Stomach smooth muscle (tissue), 2 donors: Measurements from ENCODE around the gene FAM13A.
"Not testable (repeated sequence)": the region's sequence is repeated elsewhere in the genome, so short reads cannot be mapped to it uniquely, and the experiment has no call there.

Source experiments
- H3K27ac ChIP-seq: one replicate; pipeline ENCODE4 v1.7.0; 2013; ENCODE audit warnings: mild to moderate bottlenecking, low read length, inconsistent platforms
- H3K27me3 ChIP-seq, 2 donors: one replicate each; pipeline ENCODE4 v1.7.0; 2013; ENCODE audit warnings: low read length in 2 of 2; ENCODE audit not compliant: insufficient read depth in 2 of 2, control insufficient read depth in 1 of 2
- H3K36me3 ChIP-seq, 2 donors: one replicate each; pipeline ENCODE4 v1.7.0; 2013; ENCODE audit warnings: low read length in 2 of 2; ENCODE audit not compliant: control insufficient read depth in 2 of 2, insufficient read depth in 2 of 2
- H3K4me1 ChIP-seq: one replicate; pipeline ENCODE4 v1.7.0; 2013; ENCODE audit warnings: low read length; ENCODE audit not compliant: control insufficient read depth, insufficient read depth
- H3K4me3 ChIP-seq, 2 donors: one replicate each; pipeline ENCODE4 v1.7.0; 2013; ENCODE audit warnings: low read length in 2 of 2
- H3K9ac ChIP-seq, 2 donors: one replicate each; pipeline ENCODE4 v1.7.0; 2013; ENCODE audit warnings: low read length in 2 of 2, mild to moderate bottlenecking in 1 of 2
- H3K9me3 ChIP-seq, 2 donors: one replicate each; pipeline ENCODE4 v1.7.0; 2013; ENCODE audit warnings: low read length in 2 of 2; ENCODE audit not compliant: control insufficient read depth in 2 of 2
- donor health status: healthy.
- donor health status: Pancreatic carcinoma.

The FAM13A gene

GRCh38 chr4:89014897-89015296 is 42.1 kb downstream of the FAM13A start:
- H3K27me3 ChIP-seq, H3K4me1 ChIP-seq, H3K9me3 ChIP-seq, H3K9ac ChIP-seq, H3K36me3 ChIP-seq, H3K27ac ChIP-seq, H3K4me3 ChIP-seq: not testable (repeated sequence)

DNA sequence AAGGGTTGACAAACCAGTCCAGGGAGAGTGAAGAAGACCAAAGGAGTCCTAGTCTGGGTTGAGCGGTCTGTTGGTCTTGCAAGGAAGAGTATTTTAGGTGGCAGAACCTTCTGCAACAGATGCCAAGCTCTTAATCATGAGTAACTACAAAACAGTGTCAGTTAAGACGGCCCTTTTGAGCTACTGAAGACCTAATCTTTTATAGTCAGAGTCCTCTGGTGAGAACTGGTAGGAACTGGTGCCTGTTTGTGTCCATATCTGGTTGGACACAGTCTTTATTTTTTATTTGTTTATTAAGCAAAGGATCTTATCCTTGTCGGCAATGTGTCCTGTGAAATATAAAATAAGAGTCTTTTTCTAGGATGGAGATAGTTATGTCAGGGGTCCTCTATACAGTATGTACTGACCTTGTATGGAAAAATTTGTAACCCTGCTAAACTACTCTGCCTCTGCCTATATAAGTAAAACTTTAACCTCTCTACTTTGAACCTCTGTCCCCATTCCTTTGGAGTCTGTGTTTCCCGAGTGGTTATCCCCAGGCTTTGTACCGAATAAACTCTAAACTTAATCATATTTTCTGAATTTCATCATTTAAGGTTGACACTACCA is 47.1 kb downstream of the FAM13A start:
- Histone ChIP-seq H3K36me3 (peaks cover 0 to 8% of the 10 kb centered on the region in 2 donors), H3K9ac (no peak overlapping the region), H3K27me3 (no peaks in the 10 kb centered on the region), H3K4me3 (no peak overlapping the region), H3K4me1 (no peaks in the 10 kb centered on the region), H3K27ac (no peak overlapping the region), H3K9me3 (no peaks in the 10 kb centered on the region)

DNA sequence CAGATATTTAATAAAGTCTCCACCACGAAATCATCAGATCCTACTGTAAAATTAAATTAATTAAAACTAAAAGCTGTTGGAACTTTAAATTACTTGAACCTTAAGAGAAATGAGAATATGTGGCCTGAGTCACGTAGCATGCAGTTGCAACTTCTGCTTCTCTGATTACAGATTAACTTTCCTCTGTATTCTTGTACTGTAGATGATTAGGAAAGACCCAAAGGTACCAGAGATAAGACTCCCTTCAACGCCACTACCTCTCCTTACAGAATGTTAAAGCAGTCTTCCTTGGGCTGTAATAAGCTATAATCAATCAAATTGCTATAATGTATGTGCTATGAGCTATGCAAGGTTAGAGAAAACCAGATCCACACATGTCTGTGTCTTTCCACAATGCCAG is 47.9 kb downstream of the FAM13A start:
- peaks cover 0 to 8% of the 10 kb centered on the region in 2 donors for H3K36me3 ChIP-seq
- no peaks in the 10 kb centered on the region for H3K27me3 ChIP-seq
- H3K4me3 ChIP-seq: no peak overlapping the region

GRCh38 chr4:89008166-89008565 is 48.8 kb downstream of the FAM13A start:
- no peaks in the 10 kb centered on the region for H3K9me3 ChIP-seq
- H3K27me3 ChIP-seq: no peaks in the 10 kb centered on the region
- H3K9ac ChIP-seq: no peak overlapping the region
- no peak overlapping the region for H3K4me3 ChIP-seq
- H3K27ac ChIP-seq: no peak overlapping the region
- no peaks in the 10 kb centered on the region for H3K4me1 ChIP-seq
- H3K36me3 ChIP-seq: peaks cover 0 to 3% of the 10 kb centered on the region in 2 donors

More for the DNA sequence above, 47.9 kb downstream of the FAM13A start:
- Histone ChIP-seq H3K4me1 (no peaks in the 10 kb centered on the region), H3K9me3 (no peaks in the 10 kb centered on the region), H3K9ac (no peak overlapping the region), H3K27ac (no peak overlapping the region)

- no peak overlapping the region for H3K9ac ChIP-seq
- peaks cover 0 to 3% of the 10 kb centered on the region in 2 donors for H3K36me3 ChIP-seq
- H3K27ac ChIP-seq: no peak overlapping the region
- H3K4me3 ChIP-seq: no peak overlapping the region
- H3K4me1 ChIP-seq: no peaks in the 10 kb centered on the region
- no peaks in the 10 kb centered on the region for H3K9me3 ChIP-seq
- H3K27me3 ChIP-seq: no peaks in the 10 kb centered on the region
Measured at GRCh38 chr4:89007338-89007939, 49.5 kb downstream of the FAM13A start.

GRCh38 chr4:89006307-89006706 is 50.7 kb downstream of the FAM13A start:
- Histone ChIP-seq H3K9me3 (no peaks in the 10 kb centered on the region), H3K4me3 (no peak overlapping the region), H3K9ac (no peak overlapping the region), H3K4me1 (no peaks in the 10 kb centered on the region), H3K36me3 (peaks cover 0 to 3% of the 10 kb centered on the region in 2 donors), H3K27me3 (no peaks in the 10 kb centered on the region), H3K27ac (no peak overlapping the region)

GRCh38 chr4:89005066-89005465 is 51.9 kb downstream of the FAM13A start:
- not testable (repeated sequence) for H3K36me3 ChIP-seq, H3K4me1 ChIP-seq, H3K27ac ChIP-seq, H3K4me3 ChIP-seq, H3K9ac ChIP-seq, H3K27me3 ChIP-seq, H3K9me3 ChIP-seq

GRCh38 chr4:89001647-89002445 is 55.1 kb downstream of the FAM13A start:
- no peaks in the 10 kb centered on the region for H3K27me3 ChIP-seq
- no peak overlapping the region for H3K4me3 ChIP-seq
- H3K4me1 ChIP-seq: no peaks in the 10 kb centered on the region
- H3K36me3 ChIP-seq: no peaks in the 10 kb centered on the region
- H3K9ac ChIP-seq: no peak overlapping the region
- H3K9me3 ChIP-seq: no peaks in the 10 kb centered on the region
- H3K27ac ChIP-seq: no peak overlapping the region

- Histone ChIP-seq H3K4me1 (no peaks in the 10 kb centered on the region), H3K4me3 (no peak overlapping the region), H3K27me3 (no peaks in the 10 kb centered on the region), H3K9me3 (no peaks in the 10 kb centered on the region), H3K27ac (no peak overlapping the region), H3K36me3 (no peaks in the 10 kb centered on the region), H3K9ac (no peak overlapping the region)
Measured at GRCh38 chr4:89000844-89001360, 56.1 kb downstream of the FAM13A start.

GRCh38 chr4:89000382-89000781 is 56.6 kb downstream of the FAM13A start:
- H3K9ac ChIP-seq: no peak overlapping the region
- no peaks in the 10 kb centered on the region for H3K27me3 ChIP-seq
- H3K9me3 ChIP-seq: no peaks in the 10 kb centered on the region
- no peaks in the 10 kb centered on the region for H3K4me1 ChIP-seq
- no peak overlapping the region for H3K27ac ChIP-seq
- no peaks in the 10 kb centered on the region for H3K36me3 ChIP-seq
- H3K4me3 ChIP-seq: no peak overlapping the region
